Hematopoietic multipotent progenitor cell treated with erythropoietin and hydrocortisone succinate and interleukin-3 and kit ligand, for 15 days (in vitro differentiated cells): ENCODE results near the gene GALM.

Experiments
- DNase-seq: peaks from one replicate; pipeline ENCODE4 v3.0.0-alpha.2; 2015; ENCODE audit warnings: low spot score

The GALM gene

DNA sequence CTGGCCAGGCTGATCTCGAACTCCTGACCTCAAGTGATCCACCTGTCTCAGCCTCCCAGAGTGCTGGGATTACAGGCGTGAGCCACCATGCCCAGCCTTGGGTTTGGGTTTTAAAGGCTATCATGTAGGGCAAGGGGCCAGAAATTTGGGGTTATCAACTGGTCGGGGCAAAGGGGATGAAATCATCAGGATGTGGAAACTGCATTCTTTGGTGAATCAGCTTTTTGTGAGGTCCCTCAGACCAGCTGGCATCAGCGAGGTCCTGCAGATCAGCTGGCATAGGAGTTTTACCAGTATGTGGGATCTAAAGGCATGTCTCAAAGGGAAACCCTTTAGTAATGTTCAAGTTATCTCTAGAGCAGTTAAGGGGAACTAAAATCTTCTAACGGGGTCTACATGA is 105.7 kb downstream of the GALM start:
- DNase-seq: no peak

GRCh38 chr2:38775097-38775920 is 109.4 kb downstream of the GALM start:
- DNase-seq: no peak

GRCh38 chr2:38775921-38776225 is 110.0 kb downstream of the GALM start:
- DNase-seq: no peak

GRCh38 chr2:38776531-38776930 is 110.6 kb downstream of the GALM start:
- no peak for DNase-seq

DNA sequence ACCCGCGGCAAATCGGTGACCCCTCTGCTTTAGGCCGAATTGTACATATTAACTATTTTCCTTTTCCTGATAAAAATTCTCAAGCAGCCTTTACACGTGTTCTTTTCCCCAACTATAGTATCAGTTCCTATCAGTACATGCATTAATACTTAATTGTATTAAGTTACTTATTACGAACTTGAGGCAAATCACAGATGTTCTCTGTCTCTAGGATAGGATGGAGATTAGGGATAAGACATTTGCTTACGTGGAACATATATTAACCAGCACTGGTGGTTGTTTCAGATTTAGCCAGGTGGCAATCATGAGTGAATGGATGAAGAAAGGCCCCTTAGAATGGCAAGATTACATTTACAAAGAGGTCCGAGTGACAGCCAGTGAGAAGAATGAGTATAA is 112.8 kb downstream of the GALM start:
- DNase-seq: no peak

DNA sequence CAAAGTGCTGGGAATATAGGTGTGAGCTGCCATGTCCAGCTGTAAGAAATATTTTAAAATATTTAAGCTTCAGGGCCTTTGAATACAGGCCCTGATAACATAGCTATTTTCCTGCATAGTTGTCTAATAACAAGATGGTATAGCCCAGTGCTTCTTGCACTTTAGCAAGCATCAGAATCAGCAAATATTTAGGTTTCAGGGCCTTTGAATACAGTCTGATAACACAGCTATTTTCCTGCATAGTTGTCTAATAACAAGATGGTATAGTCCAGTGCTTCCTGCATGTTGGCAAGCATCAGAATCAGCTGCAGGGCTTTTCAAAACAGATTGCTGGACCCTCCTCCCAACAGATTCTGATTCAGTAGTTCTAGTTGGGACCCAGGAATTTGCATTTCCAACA is 117.7 kb downstream of the GALM start:
- DNase-seq: no peak
